Bronchial epithelial cell (primary cell): ENCODE data around the gene PCNX3. TPM values are rescaled to one million over a fixed set of nuclear protein-coding genes. Genes with fewer than 3 reads are reported as not detected.

Experiments used
- DNase-seq: peaks from one replicate; pipeline ENCODE4 v3.0.0-alpha.2; 2010; ENCODE audit warnings: low read depth
- FAIRE-seq: peaks from 2 replicates; lab custom pipeline; 2011; peaks lifted over from hg19 to GRCh38; lab: Jason Lieb, UNC
- H3K27me3 ChIP-seq: 2 replicates; pipeline ENCODE4 v1.5.1; 2011; ENCODE audit warnings: low read length; ENCODE audit not compliant: control insufficient read depth, insufficient read depth
- H3K36me3 ChIP-seq: 2 replicates; pipeline ENCODE4 v1.5.1; 2011; ENCODE audit warnings: low read length; ENCODE audit not compliant: control insufficient read depth, insufficient read depth
- H3K4me3 ChIP-seq: 2 replicates; pipeline ENCODE4 v1.5.1; 2011; ENCODE audit warnings: mild to moderate bottlenecking, low read depth, low read length, control low read depth
- CTCF ChIP-seq: IDR thresholded peaks from 2 replicates; pipeline ENCODE4 v1.5.1; 2011; ENCODE audit warnings: mild to moderate bottlenecking, moderate library complexity, low read length, control low read depth, inconsistent platforms; ENCODE audit not compliant: insufficient read depth, severe bottlenecking
- total RNA-seq: library from RNA; depleted of rRNA; stranded (reverse); fragments of >200 nt; gene quantifications from 2 replicates; pipeline ENCODE4 v1.2.1, GENCODE V29; 2014

Gene PCNX3
- total RNA-seq, 1 donor from 2014 or later, result 5.3 TPM

- H3K36me3 ChIP-seq, result peaks cover 3% of the 10 kb centered on the region
- FAIRE-seq (no peak), DNase-seq (peak; percentile 60)
- H3K4me3 ChIP-seq, result peak within 1 kb of the TSS; percentile 93
- no peaks in the 10 kb centered on the region for H3K27me3 ChIP-seq
- TF ChIP-seq CTCF, result no peak
These were observed 43.1 kb upstream of the PCNX3 start, which contains the start of gene FAM89B for GRCh38 chr11:65572356-65573051. TSS of gene FAM89B (plus strand) at chr11:65572538. CDS start at chr11:65572670, 132 bp downstream.

- Histone ChIP-seq H3K27me3 (no peaks in the 10 kb centered on the region), H3K4me3 (peak overlapping the region; percentile 50), H3K36me3 (peaks cover 7% of the 10 kb centered on the region)
- FAIRE-seq (no peak), DNase-seq (no peak)
- no peak for TF ChIP-seq CTCF
These were observed 42.0 kb upstream of the PCNX3 start for GRCh38 chr11:65573391-65574079.

- Histone ChIP-seq H3K4me3 (peak overlapping the region; percentile 44), H3K27me3 (no peaks in the 10 kb centered on the region), H3K36me3 (peaks cover 8% of the 10 kb centered on the region)
- peak; percentile 81 for TF ChIP-seq CTCF
- DNase-seq (peak; percentile 75), FAIRE-seq (no peak)
These were observed 41.3 kb upstream of the PCNX3 start for GRCh38 chr11:65574109-65574810.

GRCh38 chr11:65574811-65575567, 40.6 kb upstream of the PCNX3 start:
- TF ChIP-seq CTCF, result no peak
- FAIRE-seq (no peak), DNase-seq (no peak)
- H3K36me3 ChIP-seq, result peaks cover 14% of the 10 kb centered on the region
- peak overlapping the region; percentile 44 for H3K4me3 ChIP-seq
- no peaks in the 10 kb centered on the region for H3K27me3 ChIP-seq

- Histone ChIP-seq H3K4me3 (peak within 1 kb of the TSS; percentile 63), H3K27me3 (no peaks in the 10 kb centered on the region), H3K36me3 (peaks cover 19% of the 10 kb centered on the region)
- DNase-seq (peak; percentile 61), FAIRE-seq (no peak)
- TF ChIP-seq CTCF, result no peak
These were observed 39.9 kb upstream of the PCNX3 start, which contains the start of gene EHBP1L1 for GRCh38 chr11:65575568-65576231. TSS of gene EHBP1L1 (plus strand) at chr11:65576053. CDS start at chr11:65576303, 250 bp downstream.
